HG03575 (cell line): ENCODE results near the gene FGR.
"Not testable (repeated sequence)": the region's sequence is repeated elsewhere in the genome, so short reads cannot be mapped to it uniquely, and the experiment has no call there.

ENCODE experiments used
- ATAC-seq: cut with Tn5 transposase; IDR thresholded peaks from one replicate; pipeline ENCODE4 v1.9.1; 2021; ENCODE audit not compliant: unreplicated experiment, insufficient number of reproducible peaks, low FRiP score; ENCODE audit errors: extremely low read depth

Gene FGR

GRCh38 chr1:27621051-27621920, 13.7 kb downstream of the FGR start:
- no peak for ATAC-seq

- ATAC-seq, result not testable (repeated sequence)
Observed at GRCh38 chr1:27619782-27620438, 15.1 kb downstream of the FGR start.

- no peak for ATAC-seq
Observed at GRCh38 chr1:27618341-27619082, 16.5 kb downstream of the FGR start.

GRCh38 chr1:27617420-27617819, 17.6 kb downstream of the FGR start:
- no peak for ATAC-seq

- no peak for ATAC-seq
Observed at GRCh38 chr1:27616441-27616840, 18.5 kb downstream of the FGR start.

- ATAC-seq, result no peak
Observed at GRCh38 chr1:27615346-27616192, 19.4 kb downstream of the FGR start.

GRCh38 chr1:27614625-27615344, 20.2 kb downstream of the FGR start:
- no peak for ATAC-seq

GRCh38 chr1:27614043-27614624, 20.9 kb downstream of the FGR start:
- no peak for ATAC-seq

GRCh38 chr1:27612718-27613117, 22.3 kb downstream of the FGR start:
- ATAC-seq, result no peak

- no peak for ATAC-seq
Observed at GRCh38 chr1:27611450-27611849, 23.5 kb downstream of the FGR start.

GRCh38 chr1:27609618-27610240, 25.3 kb downstream of the FGR start:
- no peak for ATAC-seq

- ATAC-seq, result no peak
Observed at GRCh38 chr1:27609210-27609555, 25.8 kb downstream of the FGR start.

GRCh38 chr1:27607239-27607804, 27.7 kb downstream of the FGR start:
- ATAC-seq, result no peak

- ATAC-seq, result no peak
Observed at GRCh38 chr1:27606708-27607238, 28.2 kb downstream of the FGR start.

- ATAC-seq, result no peak
Observed at GRCh38 chr1:27605796-27606707, 28.9 kb downstream of the FGR start.

GRCh38 chr1:27605300-27605766, 29.7 kb downstream of the FGR start:
- ATAC-seq, result no peak
